Measurements from ENCODE around the gene ZNHIT6.
A peak's percentile ranks its signal among the peaks of the same experiment; 100 is the strongest.

Gene ZNHIT6

DNA sequence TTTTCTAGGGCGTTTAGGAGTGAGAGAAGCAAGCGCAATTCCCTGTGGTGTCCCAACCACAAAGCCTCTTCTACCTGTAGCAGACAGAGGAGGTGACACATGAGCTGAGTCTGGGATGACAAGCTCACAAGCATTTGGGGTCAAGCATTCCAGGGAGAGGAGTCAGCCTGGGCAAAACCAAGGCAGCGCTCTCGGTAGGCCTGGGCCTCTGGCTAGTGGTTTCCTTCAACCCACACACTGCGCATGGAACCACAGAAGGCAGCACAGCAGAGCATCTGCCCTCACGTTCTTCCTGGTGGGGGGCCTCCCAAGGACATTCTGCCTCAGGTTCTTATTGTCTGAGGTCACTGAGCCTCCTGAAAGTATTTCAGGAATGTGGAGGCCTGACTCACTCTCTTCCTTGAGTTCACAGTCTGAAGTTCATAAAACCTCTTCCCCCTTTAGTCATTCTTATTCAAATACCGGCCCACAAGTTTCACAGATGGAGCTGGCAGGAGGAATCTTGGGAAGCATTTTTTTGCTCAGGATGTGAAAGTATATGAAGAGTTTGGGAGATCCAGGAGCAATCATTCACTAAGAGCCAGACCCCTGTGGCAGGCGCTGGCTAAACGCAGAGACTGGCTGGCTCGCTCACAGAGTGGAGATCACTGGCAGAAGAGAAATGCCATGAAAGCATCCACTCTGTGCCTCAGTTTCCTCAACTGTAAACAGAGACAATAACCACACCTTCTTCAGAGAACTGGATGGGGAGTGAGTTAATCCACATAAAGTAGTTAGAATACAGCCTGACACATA lies 100.9 kb downstream of the ZNHIT6 start (continued):
- TF ChIP-seq ZNF175 (tag by site-specific recombination; IDR thresholded peaks at IDR 0.05) (no peak), ZBTB7A (tag by site-specific recombination; IDR thresholded peaks at IDR 0.05; ENCODE audit: low read depth) (no peak), ZNF529 (tag by site-specific recombination; IDR thresholded peaks at IDR 0.05; ENCODE audit: insufficient replicate concordance) (no peak), SP3 (tag by site-specific recombination; IDR thresholded peaks at IDR 0.05) (0 out of 2 replicates have a peak, but pooled peaks have one; percentile 20), ZNF391 (tag by site-specific recombination; IDR thresholded peaks at IDR 0.05; ENCODE audit: borderline replicate concordance, low read depth) (no peak), KLF10 (tag by site-specific recombination; IDR thresholded peaks at IDR 0.05) (0 out of 2 replicates have a peak, but pooled peaks have one; percentile 22), OSR2 (tag by site-specific recombination; IDR thresholded peaks at IDR 0.05) (no peak), ZNF2 (tag by site-specific recombination; IDR thresholded peaks at IDR 0.05) (no peak), ZNF19 (tag by site-specific recombination; IDR thresholded peaks at IDR 0.05; ENCODE audit: low read depth) (no peak), ZNF530 (tag by site-specific recombination; IDR thresholded peaks at IDR 0.05; ENCODE audit: low read depth) (no peak), ZNF138 (tag by site-specific recombination; IDR thresholded peaks at IDR 0.05; ENCODE audit: borderline replicate concordance) (no peak), KLF16 (tag by site-specific recombination; IDR thresholded peaks at IDR 0.05) (no peak), ZNF211 (tag by site-specific recombination; IDR thresholded peaks at IDR 0.05; ENCODE audit: low read depth) (no peak), ZFP69B (tag by site-specific recombination; IDR thresholded peaks at IDR 0.05) (no peak), ZNF596 (tag by site-specific recombination; IDR thresholded peaks at IDR 0.05) (no peak), ZIC2 (tag by site-specific recombination; IDR thresholded peaks at IDR 0.05) (peak; percentile 59), ZNF623 (tag by site-specific recombination; IDR thresholded peaks at IDR 0.05) (no peak), SCRT1 (tag by site-specific recombination; IDR thresholded peaks at IDR 0.05; ENCODE audit: borderline replicate concordance) (peak; percentile 13; the same call in 1 of the 2 replicates), ZNF354C (tag by site-specific recombination; IDR thresholded peaks at IDR 0.05; ENCODE audit: borderline replicate concordance, low read depth) (no peak), ZNF157 (tag by site-specific recombination; IDR thresholded peaks at IDR 0.05) (no peak), ZNF23 (tag by site-specific recombination; IDR thresholded peaks at IDR 0.05; ENCODE audit: borderline replicate concordance) (no peak), RBAK (tag by site-specific recombination; IDR thresholded peaks at IDR 0.05) (no peak), ZNF654 (tag by site-specific recombination; IDR thresholded peaks at IDR 0.05; ENCODE audit: low read depth) (no peak)
- TF ChIP-seq, protein P1, sequence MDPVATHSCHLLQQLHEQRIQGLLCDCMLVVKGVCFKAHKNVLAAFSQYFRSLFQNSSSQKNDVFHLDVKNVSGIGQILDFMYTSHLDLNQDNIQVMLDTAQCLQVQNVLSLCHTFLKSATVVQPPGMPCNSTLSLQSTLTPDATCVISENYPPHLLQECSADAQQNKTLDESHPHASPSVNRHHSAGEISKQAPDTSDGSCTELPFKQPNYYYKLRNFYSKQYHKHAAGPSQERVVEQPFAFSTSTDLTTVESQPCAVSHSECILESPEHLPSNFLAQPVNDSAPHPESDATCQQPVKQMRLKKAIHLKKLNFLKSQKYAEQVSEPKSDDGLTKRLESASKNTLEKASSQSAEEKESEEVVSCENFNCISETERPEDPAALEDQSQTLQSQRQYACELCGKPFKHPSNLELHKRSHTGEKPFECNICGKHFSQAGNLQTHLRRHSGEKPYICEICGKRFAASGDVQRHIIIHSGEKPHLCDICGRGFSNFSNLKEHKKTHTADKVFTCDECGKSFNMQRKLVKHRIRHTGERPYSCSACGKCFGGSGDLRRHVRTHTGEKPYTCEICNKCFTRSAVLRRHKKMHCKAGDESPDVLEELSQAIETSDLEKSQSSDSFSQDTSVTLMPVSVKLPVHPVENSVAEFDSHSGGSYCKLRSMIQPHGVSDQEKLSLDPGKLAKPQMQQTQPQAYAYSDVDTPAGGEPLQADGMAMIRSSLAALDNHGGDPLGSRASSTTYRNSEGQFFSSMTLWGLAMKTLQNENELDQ (tag by site-specific recombination; IDR thresholded peaks at IDR 0.05; ENCODE audit: low read depth): no peak
- TF ChIP-seq, protein P2, sequence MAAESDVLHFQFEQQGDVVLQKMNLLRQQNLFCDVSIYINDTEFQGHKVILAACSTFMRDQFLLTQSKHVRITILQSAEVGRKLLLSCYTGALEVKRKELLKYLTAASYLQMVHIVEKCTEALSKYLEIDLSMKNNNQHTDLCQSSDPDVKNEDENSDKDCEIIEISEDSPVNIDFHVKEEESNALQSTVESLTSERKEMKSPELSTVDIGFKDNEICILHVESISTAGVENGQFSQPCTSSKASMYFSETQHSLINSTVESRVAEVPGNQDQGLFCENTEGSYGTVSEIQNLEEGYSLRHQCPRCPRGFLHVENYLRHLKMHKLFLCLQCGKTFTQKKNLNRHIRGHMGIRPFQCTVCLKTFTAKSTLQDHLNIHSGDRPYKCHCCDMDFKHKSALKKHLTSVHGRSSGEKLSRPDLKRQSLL (tag by site-specific recombination; IDR thresholded peaks at IDR 0.05): no peak
- TF ChIP-seq, protein P3, sequence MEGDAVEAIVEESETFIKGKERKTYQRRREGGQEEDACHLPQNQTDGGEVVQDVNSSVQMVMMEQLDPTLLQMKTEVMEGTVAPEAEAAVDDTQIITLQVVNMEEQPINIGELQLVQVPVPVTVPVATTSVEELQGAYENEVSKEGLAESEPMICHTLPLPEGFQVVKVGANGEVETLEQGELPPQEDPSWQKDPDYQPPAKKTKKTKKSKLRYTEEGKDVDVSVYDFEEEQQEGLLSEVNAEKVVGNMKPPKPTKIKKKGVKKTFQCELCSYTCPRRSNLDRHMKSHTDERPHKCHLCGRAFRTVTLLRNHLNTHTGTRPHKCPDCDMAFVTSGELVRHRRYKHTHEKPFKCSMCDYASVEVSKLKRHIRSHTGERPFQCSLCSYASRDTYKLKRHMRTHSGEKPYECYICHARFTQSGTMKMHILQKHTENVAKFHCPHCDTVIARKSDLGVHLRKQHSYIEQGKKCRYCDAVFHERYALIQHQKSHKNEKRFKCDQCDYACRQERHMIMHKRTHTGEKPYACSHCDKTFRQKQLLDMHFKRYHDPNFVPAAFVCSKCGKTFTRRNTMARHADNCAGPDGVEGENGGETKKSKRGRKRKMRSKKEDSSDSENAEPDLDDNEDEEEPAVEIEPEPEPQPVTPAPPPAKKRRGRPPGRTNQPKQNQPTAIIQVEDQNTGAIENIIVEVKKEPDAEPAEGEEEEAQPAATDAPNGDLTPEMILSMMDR (tag by site-specific recombination; IDR thresholded peaks at IDR 0.05): no peak
- TF ChIP-seq, protein P4, sequence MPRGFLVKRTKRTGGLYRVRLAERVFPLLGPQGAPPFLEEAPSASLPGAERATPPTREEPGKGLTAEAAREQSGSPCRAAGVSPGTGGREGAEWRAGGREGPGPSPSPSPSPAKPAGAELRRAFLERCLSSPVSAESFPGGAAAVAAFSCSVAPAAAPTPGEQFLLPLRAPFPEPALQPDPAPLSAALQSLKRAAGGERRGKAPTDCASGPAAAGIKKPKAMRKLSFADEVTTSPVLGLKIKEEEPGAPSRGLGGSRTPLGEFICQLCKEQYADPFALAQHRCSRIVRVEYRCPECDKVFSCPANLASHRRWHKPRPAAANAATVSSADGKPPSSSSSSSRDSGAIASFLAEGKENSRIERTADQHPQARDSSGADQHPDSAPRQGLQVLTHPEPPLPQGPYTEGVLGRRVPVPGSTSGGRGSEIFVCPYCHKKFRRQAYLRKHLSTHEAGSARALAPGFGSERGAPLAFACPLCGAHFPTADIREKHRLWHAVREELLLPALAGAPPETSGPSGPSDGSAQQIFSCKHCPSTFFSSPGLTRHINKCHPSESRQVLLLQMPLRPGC (tag by site-specific recombination; IDR thresholded peaks at IDR 0.05): 0 out of 2 replicates have a peak, but pooled peaks have one; percentile 17
- TF ChIP-seq, protein P5, sequence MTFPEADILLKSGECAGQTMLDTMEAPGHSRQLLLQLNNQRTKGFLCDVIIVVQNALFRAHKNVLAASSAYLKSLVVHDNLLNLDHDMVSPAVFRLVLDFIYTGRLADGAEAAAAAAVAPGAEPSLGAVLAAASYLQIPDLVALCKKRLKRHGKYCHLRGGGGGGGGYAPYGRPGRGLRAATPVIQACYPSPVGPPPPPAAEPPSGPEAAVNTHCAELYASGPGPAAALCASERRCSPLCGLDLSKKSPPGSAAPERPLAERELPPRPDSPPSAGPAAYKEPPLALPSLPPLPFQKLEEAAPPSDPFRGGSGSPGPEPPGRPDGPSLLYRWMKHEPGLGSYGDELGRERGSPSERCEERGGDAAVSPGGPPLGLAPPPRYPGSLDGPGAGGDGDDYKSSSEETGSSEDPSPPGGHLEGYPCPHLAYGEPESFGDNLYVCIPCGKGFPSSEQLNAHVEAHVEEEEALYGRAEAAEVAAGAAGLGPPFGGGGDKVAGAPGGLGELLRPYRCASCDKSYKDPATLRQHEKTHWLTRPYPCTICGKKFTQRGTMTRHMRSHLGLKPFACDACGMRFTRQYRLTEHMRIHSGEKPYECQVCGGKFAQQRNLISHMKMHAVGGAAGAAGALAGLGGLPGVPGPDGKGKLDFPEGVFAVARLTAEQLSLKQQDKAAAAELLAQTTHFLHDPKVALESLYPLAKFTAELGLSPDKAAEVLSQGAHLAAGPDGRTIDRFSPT (tag by site-specific recombination; IDR thresholded peaks at IDR 0.05): peak; percentile 76
- TF ChIP-seq, protein P6, sequence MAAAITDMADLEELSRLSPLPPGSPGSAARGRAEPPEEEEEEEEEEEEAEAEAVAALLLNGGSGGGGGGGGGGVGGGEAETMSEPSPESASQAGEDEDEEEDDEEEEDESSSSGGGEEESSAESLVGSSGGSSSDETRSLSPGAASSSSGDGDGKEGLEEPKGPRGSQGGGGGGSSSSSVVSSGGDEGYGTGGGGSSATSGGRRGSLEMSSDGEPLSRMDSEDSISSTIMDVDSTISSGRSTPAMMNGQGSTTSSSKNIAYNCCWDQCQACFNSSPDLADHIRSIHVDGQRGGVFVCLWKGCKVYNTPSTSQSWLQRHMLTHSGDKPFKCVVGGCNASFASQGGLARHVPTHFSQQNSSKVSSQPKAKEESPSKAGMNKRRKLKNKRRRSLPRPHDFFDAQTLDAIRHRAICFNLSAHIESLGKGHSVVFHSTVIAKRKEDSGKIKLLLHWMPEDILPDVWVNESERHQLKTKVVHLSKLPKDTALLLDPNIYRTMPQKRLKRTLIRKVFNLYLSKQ (tag by site-specific recombination; IDR thresholded peaks at IDR 0.05; ENCODE audit: borderline replicate concordance): no peak
